Esophagus squamous epithelium (tissue), 4 donors: ENCODE measurements around the gene VIL1.

ENCODE experiments used
- CTCF ChIP-seq, 6 experiments: fragments of 450-650 bp in 4 of 6; fragments of 200-600 bp in 2 of 6; sonication (generic) in 2 of 6; IDR thresholded peaks; one replicate each; pipeline ENCODE4 v1.5.1; 2016 to 2019; ENCODE audit warnings: antibody characterized with exemption in 6 of 6, mild to moderate bottlenecking in 4 of 6, moderate library complexity in 4 of 6
- POLR2A ChIP-seq, 4 donors: fragments of 450-650 bp; IDR thresholded peaks; one replicate each; pipeline ENCODE4 v1.6.1; 2017; ENCODE audit warnings: antibody characterized with exemption in 4 of 4, mild to moderate bottlenecking in 4 of 4, moderate library complexity in 3 of 4

DNA sequence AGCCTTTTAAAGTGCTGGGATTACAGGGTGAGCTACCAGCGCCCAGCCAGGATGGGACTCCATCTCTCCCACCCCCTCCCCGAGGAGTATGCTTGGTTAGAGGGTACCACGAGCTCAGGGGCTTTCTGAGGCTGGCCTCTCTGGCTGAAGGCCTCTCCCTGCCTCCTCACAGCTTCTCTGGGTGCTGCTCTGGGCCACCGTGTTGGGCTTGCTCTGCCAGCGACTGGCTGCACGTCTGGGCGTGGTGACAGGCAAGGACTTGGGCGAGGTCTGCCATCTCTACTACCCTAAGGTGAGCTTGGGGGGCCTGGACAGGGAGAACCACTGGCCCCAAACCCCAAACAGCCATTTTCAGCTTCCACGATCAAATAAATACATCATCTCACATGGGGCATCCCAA lies 33.9 kb upstream of the VIL1 start:
- no peak for TF ChIP-seq CTCF (IDR thresholded peaks at IDR 0.05)
- TF ChIP-seq POLR2A (IDR thresholded peaks at IDR 0.05) = no peak
